Measurements from ENCODE around the gene TMEM95. TPM values are rescaled to one million over a fixed set of nuclear protein-coding genes. Genes with fewer than 3 reads are reported as not detected.

Gene TMEM95
- total and polyA plus RNA-seq, 8 donors, result not detected

- H3K9me3 ChIP-seq, result no peaks in the 10 kb centered on the region
- TF ChIP-seq CTCF (IDR thresholded peaks at IDR 0.05), result no peak
- peaks cover 29 to 59% of the 10 kb centered on the region in 2 donors for H3K4me1 ChIP-seq
- intact Hi-C loops (cut with DNase I), result no loop called here
- no peak for ATAC-seq
- peak in 1 of 4 donors; percentile 20 for DNase-seq
- H3K27me3 ChIP-seq, result no peaks in the 10 kb centered on the region
- peak overlapping the region; percentile 96 for H3K27ac ChIP-seq
- H3K4me3 ChIP-seq, result peak overlapping the region in 1 of 2 donors; percentile 97
- peaks cover 7 to 50% of the 10 kb centered on the region in 2 donors for H3K36me3 ChIP-seq
These were observed 45.3 kb upstream of the TMEM95 start for GRCh38 chr17:7309628-7310027.

- Histone ChIP-seq H3K27ac (no peak overlapping the region), H3K4me3 (no peak overlapping the region), H3K27me3 (no peaks in the 10 kb centered on the region), H3K36me3 (peaks cover 7 to 52% of the 10 kb centered on the region in 2 donors), H3K4me1 (peaks cover 33 to 68% of the 10 kb centered on the region in 2 donors), H3K9me3 (no peaks in the 10 kb centered on the region)
- ATAC-seq, result no peak
- intact Hi-C loops (cut with DNase I), result no loop called here
- DNase-seq, result no peak
- TF ChIP-seq CTCF (IDR thresholded peaks at IDR 0.05), result no peak
These were observed 43.7 kb upstream of the TMEM95 start for GRCh38 chr17:7311110-7311705.

GRCh38 chr17:7312432-7313087 is 42.4 kb upstream of the TMEM95 start:
- no peaks in the 10 kb centered on the region for H3K27me3 ChIP-seq
- TF ChIP-seq CTCF (IDR thresholded peaks at IDR 0.05), result no peak
- peaks cover 7 to 66% of the 10 kb centered on the region in 2 donors for H3K36me3 ChIP-seq
- DNase-seq (peak in 1 of 4 donors; percentile 17), ATAC-seq (no peak)
- no peak overlapping the region for H3K27ac ChIP-seq
- no peaks in the 10 kb centered on the region for H3K9me3 ChIP-seq
- intact Hi-C loops (cut with DNase I), result no loop called here
- H3K4me3 ChIP-seq, result no peak overlapping the region
- peaks cover 32 to 65% of the 10 kb centered on the region in 2 donors for H3K4me1 ChIP-seq

GRCh38 chr17:7313088-7313889 is 41.7 kb upstream of the TMEM95 start:
- peak in 1 of 2 donors; percentile 23 for TF ChIP-seq CTCF (IDR thresholded peaks at IDR 0.05)
- peaks cover 7 to 73% of the 10 kb centered on the region in 2 donors for H3K36me3 ChIP-seq

More at GRCh38 chr17:7313088-7313889, 41.7 kb upstream of the TMEM95 start:
- Histone ChIP-seq H3K27ac (no peak overlapping the region), H3K4me3 (peak overlapping the region in 1 of 2 donors; percentile 79), H3K4me1 (peaks cover 32 to 65% of the 10 kb centered on the region in 2 donors), H3K27me3 (no peaks in the 10 kb centered on the region), H3K9me3 (no peaks in the 10 kb centered on the region)
- intact Hi-C loops (cut with DNase I), result no loop called here
- no peak for ATAC-seq
- DNase-seq, result no peak
